K562 (cell line): ENCODE measurements around the gene PRDM10. TPM values are rescaled to one million over a fixed set of nuclear protein-coding genes. Genes with fewer than 3 reads are reported as not detected.

ENCODE experiments used
- ASH1L ChIP-seq: fragments of 450-650 bp; IDR thresholded peaks from 2 replicates; pipeline ENCODE4 v1.6.1; 2018; ENCODE audit warnings: borderline replicate concordance, mild to moderate bottlenecking, low read depth; ENCODE audit not compliant: partially characterized antibody
- BMI1 ChIP-seq: fragments of 150-350 bp; IDR thresholded peaks from 2 replicates; pipeline ENCODE4 v1.6.1; 2014; ENCODE audit warnings: low read length
- CBFA2T2 ChIP-seq: fragments of 450-650 bp; conservative IDR thresholded peaks from 2 replicates; pipeline ENCODE4 v1.6.1; 2017; ENCODE audit warnings: mild to moderate bottlenecking
- CTBP1 ChIP-seq: fragments of 450-650 bp; IDR thresholded peaks from 2 replicates; pipeline ENCODE4 v1.6.1; 2016; ENCODE audit warnings: borderline replicate concordance
- DPF2 ChIP-seq: fragments of 450-650 bp; IDR thresholded peaks from 2 replicates; pipeline ENCODE4 v1.6.1; 2016
- EP300 ChIP-seq: IDR thresholded peaks from 2 replicates; pipeline ENCODE4 v1.6.1; 2012; ENCODE audit warnings: low read length, improper control_type of control experiment
- ESRRA ChIP-seq: fragments of 450-650 bp; IDR thresholded peaks from 2 replicates; pipeline ENCODE4 v1.6.1; 2014; ENCODE audit warnings: low read depth, mild to moderate bottlenecking, moderate library complexity, borderline replicate concordance
- HDAC3 ChIP-seq: fragments of 450-650 bp; IDR thresholded peaks from 2 replicates; pipeline ENCODE4 v1.6.1; 2018; ENCODE audit warnings: borderline replicate concordance, mild to moderate bottlenecking, moderate library complexity; ENCODE audit not compliant: partially characterized antibody
- HMG20B ChIP-seq: fragments of 250-450 bp; sonication (Bioruptor Pico); IDR thresholded peaks from 2 replicates; pipeline ENCODE4 v1.5.0; 2021; ENCODE audit warnings: mild to moderate bottlenecking
- HMGXB4 ChIP-seq: sonication (generic); formaldehyde crosslinking; IDR thresholded peaks from 2 replicates; pipeline ENCODE4 v1.8.1; 2023; ENCODE audit warnings: mild to moderate bottlenecking, missing genetic modification reagents
- JUN ChIP-seq, 2 experiments: sonication (generic) in 1 of 2; formaldehyde crosslinking in 1 of 2; IDR thresholded peaks; 2 replicates each; pipeline versions ENCODE4 v1.6.1 to v1.8.0; 2012 to 2022; ENCODE audit warnings: borderline replicate concordance in 2 of 2, mild to moderate bottlenecking in 2 of 2, improper control_type of control experiment in 1 of 2, low read depth in 1 of 2, low read length in 1 of 2, missing genetic modification reagents in 1 of 2
- KDM4B ChIP-seq, 2 experiments: fragments of 450-650 bp in 1 of 2; sonication (generic) in 1 of 2; IDR thresholded peaks; 2 replicates each; pipeline ENCODE4 v1.6.1; 2016 to 2017; ENCODE audit warnings: borderline replicate concordance in 2 of 2, antibody characterized with exemption in 1 of 2, low read depth in 1 of 2, mild to moderate bottlenecking in 1 of 2
- MCM2 ChIP-seq: fragments of 450-650 bp; IDR thresholded peaks from 2 replicates; pipeline ENCODE4 v1.6.1; 2017; ENCODE audit warnings: low read depth, mild to moderate bottlenecking
- NCOA6 ChIP-seq: fragments of 450-650 bp; IDR thresholded peaks from 2 replicates; pipeline ENCODE4 v1.6.1; 2017; ENCODE audit warnings: mild to moderate bottlenecking
- NR3C1 ChIP-seq: sonication (generic); formaldehyde crosslinking; IDR thresholded peaks from 2 replicates; pipeline ENCODE4 v1.8.1; 2022; ENCODE audit warnings: missing genetic modification reagents
- PHB2 ChIP-seq: fragments of 450-650 bp; IDR thresholded peaks from 2 replicates; pipeline ENCODE4 v1.6.1; 2017; ENCODE audit warnings: low read depth
- PML ChIP-seq: IDR thresholded peaks from 2 replicates; pipeline ENCODE4 v1.6.1; 2012; ENCODE audit warnings: low read length, inconsistent platforms
- PTRF ChIP-seq: fragments of 450-650 bp; IDR thresholded peaks from 2 replicates; pipeline ENCODE4 v1.6.1; 2016; ENCODE audit warnings: mild to moderate bottlenecking, missing genetic modification characterization, missing compliant biosample characterization
- RB1 ChIP-seq: fragments of 450-650 bp; IDR thresholded peaks from 2 replicates; pipeline ENCODE4 v1.6.1; 2017; ENCODE audit warnings: low read depth, mild to moderate bottlenecking
- SRSF7 ChIP-seq: fragments of 200-400 bp; formaldehyde crosslinking; optimal IDR thresholded peaks from 2 replicates; pipeline ENCODE3; 2017; ENCODE audit warnings: mild to moderate bottlenecking, low read depth, low read length
- TAL1 ChIP-seq: fragments of 450-650 bp; IDR thresholded peaks from 2 replicates; pipeline ENCODE4 v1.6.1; 2016; ENCODE audit warnings: mild to moderate bottlenecking
- TEAD2 ChIP-seq: fragments of 450-650 bp; IDR thresholded peaks from 2 replicates; pipeline ENCODE4 v1.6.1; 2016; ENCODE audit warnings: missing genetic modification characterization, control low read depth, missing compliant biosample characterization
- ZBTB17 ChIP-seq: fragments of 450-650 bp; formaldehyde crosslinking; IDR thresholded peaks from 2 replicates; pipeline ENCODE4 v1.4.0; 2020; ENCODE audit warnings: mild to moderate bottlenecking
- ZEB2 ChIP-seq: fragments of 450-650 bp; IDR thresholded peaks from 2 replicates; pipeline ENCODE4 v1.6.1; 2016
- ZFP1 ChIP-seq: fragments of 450-650 bp; formaldehyde crosslinking; IDR thresholded peaks from 2 replicates; pipeline ENCODE4 v1.4.0; 2020; ENCODE audit warnings: mild to moderate bottlenecking, mixed read lengths
- ZNF174 ChIP-seq: fragments of 250-450 bp; sonication (Bioruptor Pico); IDR thresholded peaks from 2 replicates; pipeline ENCODE4 v1.4.0; 2020; ENCODE audit warnings: mild to moderate bottlenecking
- ZNF408 ChIP-seq: fragments of 250-450 bp; sonication (Bioruptor Pico); IDR thresholded peaks from 2 replicates; pipeline ENCODE4 v1.4.0; 2020; ENCODE audit warnings: low read depth, mild to moderate bottlenecking, moderate library complexity
- ZNF696 ChIP-seq: fragments of 250-450 bp; sonication (Bioruptor Pico); conservative IDR thresholded peaks from 2 replicates; pipeline ENCODE4 v1.4.0; 2020; ENCODE audit warnings: mild to moderate bottlenecking, moderate library complexity
- ZNF717 ChIP-seq: fragments of 250-450 bp; sonication (Bioruptor Pico); IDR thresholded peaks from 2 replicates; pipeline ENCODE4 v1.5.0; 2021
- ZNF740 ChIP-seq, 3 experiments: fragments of 200-800 bp in 1 of 3; sonication (Bioruptor generic) in 1 of 3; sonication (generic) in 1 of 3; formaldehyde crosslinking in 1 of 3; IDR thresholded peaks; 2 replicates each; pipeline versions ENCODE4 v1.6.1 to v1.8.0; 2016 to 2022; ENCODE audit warnings: mild to moderate bottlenecking in 2 of 3, missing compliant biosample characterization in 2 of 3, missing genetic modification characterization in 2 of 3, missing genetic modification reagents in 1 of 3
- ZNF780A ChIP-seq: fragments of 250-450 bp; sonication (Bioruptor Pico); IDR thresholded peaks from 2 replicates; pipeline ENCODE4 v1.5.0; 2021; ENCODE audit warnings: mild to moderate bottlenecking
- polyA plus RNA-seq, 8 experiments: library from polyadenylated mRNA; depleted of rRNA in 4 of 8; stranded (reverse) in 5 of 8; unstranded in 3 of 8; fragments of >200 nt; fragmentation: Nextera tagmentation in 2 of 8; fragmentation: Illumina TruSeq in 1 of 8; extraction: Ambion mirVana in 2 of 8; extraction: Trizol in 1 of 8; gene quantifications; 2 replicates each; pipeline versions ENCODE4 v1.2.1 to v1.2.3, GENCODE V29; 2011 to 2014; ENCODE audit warnings: inconsistent platforms in 1 of 8, missing spikeins in 1 of 8
- total RNA-seq, 7 experiments: library from RNA; depleted of rRNA in 6 of 7; stranded (reverse); fragments of >200 nt in 6 of 7; fragmentation: Illumina TruSeq in 2 of 7; extraction: Trizol in 2 of 7; gene quantifications; 2 replicates each; pipeline versions ENCODE4 v1.2.1 to v1.2.3, GENCODE V29; 2011 to 2021; ENCODE audit warnings: low replicate concordance in 1 of 7

The PRDM10 gene
- total and polyA plus RNA-seq, 9 of the 15 experiments (the other 6 are each of a cell fraction or from before 2014, with no cell fraction given) = 0.89 to 9.3 (median 4.5) TPM

GRCh38 chr11:129945373-129945772 is 57.3 kb downstream of the PRDM10 start (continued):
- TF ChIP-seq ZNF740 (CRISPR knock-in tag; IDR thresholded peaks at IDR 0.05) (no peak), ZNF740 (tag; IDR thresholded peaks at IDR 0.05) (no peak), EP300 (peak; percentile 75; the same call in 1 of the 2 replicates), CTBP1 (no peak), ZNF408 (no peak), HMGXB4 (CRISPR knock-in tag) (no peak), NR3C1 (CRISPR knock-in tag) (no peak), PTRF (tag) (no peak), BMI1 (no peak), ASH1L (no peak), ZNF780A (CRISPR knock-in tag) (no peak), SRSF7 (no peak), TAL1 (peak; percentile 52), CBFA2T2 (peak; percentile 44), HMG20B (CRISPR knock-in tag) (no peak), HDAC3 (no peak), RB1 (no peak), TEAD2 (tag) (no peak), KDM4B (IDR thresholded peaks at IDR 0.05; ENCODE audit: borderline replicate concordance in 2 of 2, low read depth in 1 of 2) (no peak), PML (0 out of 2 replicates have a peak, but pooled peaks have one; percentile 24), NCOA6 (no peak), ZNF717 (CRISPR knock-in tag) (no peak), ESRRA (no peak), MCM2 (no peak), PHB2 (no peak), ZNF174 (CRISPR knock-in tag) (no peak), ZBTB17 (no peak), ZEB2 (no peak), JUN (IDR thresholded peaks at IDR 0.05; ENCODE audit: borderline replicate concordance, low read depth, low read length) (no peak), JUN (CRISPR knock-in tag; IDR thresholded peaks at IDR 0.05; ENCODE audit: borderline replicate concordance) (no peak), DPF2 (peak; percentile 70), ZNF696 (CRISPR knock-in tag) (no peak), ZFP1 (CRISPR knock-in tag) (no peak)
